Measurements from ENCODE around the gene LMBRD1. TPM values are rescaled to one million over a fixed set of nuclear protein-coding genes. Genes with fewer than 3 reads are reported as not detected.

The LMBRD1 gene
- polyA plus RNA-seq, 1 of the 3 experiments (the other 2 are of a cell fraction) = 6.5 TPM

DNA sequence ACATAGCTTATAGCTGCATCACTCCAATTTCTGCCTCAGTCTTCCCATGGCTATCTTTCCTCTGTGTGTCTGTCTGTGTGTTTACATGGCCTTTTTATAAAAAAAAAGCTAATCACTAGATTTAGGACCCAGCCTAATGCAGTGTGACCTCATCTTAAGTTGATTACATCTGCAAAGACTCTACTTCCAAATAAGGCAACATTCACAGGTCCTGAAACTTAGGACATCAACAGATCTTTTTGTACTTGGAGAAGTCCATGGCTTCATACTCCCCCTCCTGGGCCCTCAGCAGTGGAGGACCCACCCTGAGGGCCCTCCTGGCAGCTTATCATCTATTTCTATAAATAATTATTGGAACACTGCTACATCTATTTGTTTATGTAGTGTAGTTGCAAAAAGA lies 146.1 kb downstream of the LMBRD1 start:
- ChIA-PET POLR2A (no interaction called here), CTCF (no interaction called here)
- Histone ChIP-seq H4K20me1 (ENCODE audit: insufficient read depth) (no peaks in the 10 kb centered on the region), H3K4me3 (ENCODE audit: low read depth in 2 of 2, low read length in 1 of 2) (no peak overlapping the region), H3K79me2 (ENCODE audit: insufficient read depth) (no peaks in the 10 kb centered on the region), H3F3A (replicated peaks; ENCODE audit: insufficient read depth) (no peaks in the 10 kb centered on the region), H2AFZ (ENCODE audit: low read depth) (no peak overlapping the region), H3K4me1 (ENCODE audit: control insufficient read depth in 1 of 2, insufficient read depth in 2 of 2, low read depth in 1 of 2, low read length in 1 of 2) (no peaks in the 10 kb centered on the region), H3K4me2 (no peak overlapping the region), H3K9me3 (no peaks in the 10 kb centered on the region), H3K27ac (ENCODE audit: low read depth in 2 of 2, low read length in 1 of 2) (no peak overlapping the region), H3K27me3 (ENCODE audit: insufficient read depth) (no peaks in the 10 kb centered on the region), H3K9ac (no peak overlapping the region), H3K36me3 (replicated peaks in 1 of 2; ENCODE audit: control insufficient read depth in 1 of 2, insufficient read depth in 2 of 2, low read length in 1 of 2) (no peaks in the 10 kb centered on the region), H3K9me2 (no peaks in the 10 kb centered on the region)
- no peak for DNase-seq
- TF ChIP-seq FOSL2 (IDR thresholded peaks at IDR 0.05; ENCODE audit: borderline replicate concordance, low read depth) = no peak
- TF ChIP-seq, protein P1, sequence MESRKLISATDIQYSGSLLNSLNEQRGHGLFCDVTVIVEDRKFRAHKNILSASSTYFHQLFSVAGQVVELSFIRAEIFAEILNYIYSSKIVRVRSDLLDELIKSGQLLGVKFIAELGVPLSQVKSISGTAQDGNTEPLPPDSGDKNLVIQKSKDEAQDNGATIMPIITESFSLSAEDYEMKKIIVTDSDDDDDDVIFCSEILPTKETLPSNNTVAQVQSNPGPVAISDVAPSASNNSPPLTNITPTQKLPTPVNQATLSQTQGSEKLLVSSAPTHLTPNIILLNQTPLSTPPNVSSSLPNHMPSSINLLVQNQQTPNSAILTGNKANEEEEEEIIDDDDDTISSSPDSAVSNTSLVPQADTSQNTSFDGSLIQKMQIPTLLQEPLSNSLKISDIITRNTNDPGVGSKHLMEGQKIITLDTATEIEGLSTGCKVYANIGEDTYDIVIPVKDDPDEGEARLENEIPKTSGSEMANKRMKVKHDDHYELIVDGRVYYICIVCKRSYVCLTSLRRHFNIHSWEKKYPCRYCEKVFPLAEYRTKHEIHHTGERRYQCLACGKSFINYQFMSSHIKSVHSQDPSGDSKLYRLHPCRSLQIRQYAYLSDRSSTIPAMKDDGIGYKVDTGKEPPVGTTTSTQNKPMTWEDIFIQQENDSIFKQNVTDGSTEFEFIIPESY (IDR thresholded peaks at IDR 0.05; ENCODE audit: borderline replicate concordance, low read depth) = no peak
- TF ChIP-seq, protein P2, sequence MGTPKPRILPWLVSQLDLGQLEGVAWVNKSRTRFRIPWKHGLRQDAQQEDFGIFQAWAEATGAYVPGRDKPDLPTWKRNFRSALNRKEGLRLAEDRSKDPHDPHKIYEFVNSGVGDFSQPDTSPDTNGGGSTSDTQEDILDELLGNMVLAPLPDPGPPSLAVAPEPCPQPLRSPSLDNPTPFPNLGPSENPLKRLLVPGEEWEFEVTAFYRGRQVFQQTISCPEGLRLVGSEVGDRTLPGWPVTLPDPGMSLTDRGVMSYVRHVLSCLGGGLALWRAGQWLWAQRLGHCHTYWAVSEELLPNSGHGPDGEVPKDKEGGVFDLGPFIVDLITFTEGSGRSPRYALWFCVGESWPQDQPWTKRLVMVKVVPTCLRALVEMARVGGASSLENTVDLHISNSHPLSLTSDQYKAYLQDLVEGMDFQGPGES (IDR thresholded peaks at IDR 0.05; ENCODE audit: low read depth, low read length) = no peak
- no peak for TF ChIP-seq TEAD4 (IDR thresholded peaks at IDR 0.05; ENCODE audit: borderline replicate concordance, insufficient read depth)
- TF ChIP-seq MEF2A (IDR thresholded peaks at IDR 0.05; ENCODE audit: borderline replicate concordance, low read depth) = no peak
- no peak for TF ChIP-seq GABPA (IDR thresholded peaks at IDR 0.05; ENCODE audit: low read depth)
- TF ChIP-seq POLR2AphosphoS5 (IDR thresholded peaks at IDR 0.05; ENCODE audit: low read depth, low read length) = no peak

DNA sequence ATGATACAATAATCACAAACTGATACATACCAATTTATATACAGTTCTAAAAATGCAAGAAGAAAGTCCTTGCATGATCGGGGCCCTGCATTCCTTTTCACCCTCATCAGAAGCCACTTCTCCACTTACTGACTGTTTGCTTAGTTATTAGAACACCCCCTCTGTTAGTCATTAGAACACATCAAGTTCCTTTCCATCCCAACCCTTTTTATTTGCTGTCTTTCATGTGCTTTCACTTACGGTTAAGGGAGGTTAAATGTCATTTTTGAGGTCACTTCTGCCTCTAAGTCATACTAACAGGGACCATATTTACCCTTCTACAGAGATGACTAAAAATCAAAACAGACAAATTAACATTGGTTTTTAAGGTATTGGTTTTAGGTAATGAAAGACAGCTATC lies 149.1 kb downstream of the LMBRD1 start:
- H3K9ac ChIP-seq = no peak overlapping the region
- H2AFZ ChIP-seq (ENCODE audit: low read depth) = no peak overlapping the region
- ChIA-PET POLR2A (no interaction called here), CTCF (no interaction called here)
- H3K4me3 ChIP-seq (ENCODE audit: low read depth in 2 of 2, low read length in 1 of 2) = no peak overlapping the region
- H3K27me3 ChIP-seq (ENCODE audit: insufficient read depth) = no peaks in the 10 kb centered on the region
- no peak overlapping the region for H3K27ac ChIP-seq (ENCODE audit: low read depth in 2 of 2, low read length in 1 of 2)
- H3K4me1 ChIP-seq (ENCODE audit: control insufficient read depth in 1 of 2, insufficient read depth in 2 of 2, low read depth in 1 of 2, low read length in 1 of 2) = no peaks in the 10 kb centered on the region
- H3F3A ChIP-seq (replicated peaks; ENCODE audit: insufficient read depth) = no peaks in the 10 kb centered on the region
- no peaks in the 10 kb centered on the region for H3K9me3 ChIP-seq
- no peaks in the 10 kb centered on the region for H4K20me1 ChIP-seq (ENCODE audit: insufficient read depth)
- no peaks in the 10 kb centered on the region for H3K36me3 ChIP-seq (replicated peaks in 1 of 2; ENCODE audit: control insufficient read depth in 1 of 2, insufficient read depth in 2 of 2, low read length in 1 of 2)
- no peaks in the 10 kb centered on the region for H3K9me2 ChIP-seq
- DNase-seq = no peak
- no peak overlapping the region for H3K4me2 ChIP-seq
- H3K79me2 ChIP-seq (ENCODE audit: insufficient read depth) = no peaks in the 10 kb centered on the region
- 55% methylated on average over 2 of the region's 2 CpGs for WGBS (ENCODE audit: low lambda C conversion rate)
- TF ChIP-seq, protein P3, sequence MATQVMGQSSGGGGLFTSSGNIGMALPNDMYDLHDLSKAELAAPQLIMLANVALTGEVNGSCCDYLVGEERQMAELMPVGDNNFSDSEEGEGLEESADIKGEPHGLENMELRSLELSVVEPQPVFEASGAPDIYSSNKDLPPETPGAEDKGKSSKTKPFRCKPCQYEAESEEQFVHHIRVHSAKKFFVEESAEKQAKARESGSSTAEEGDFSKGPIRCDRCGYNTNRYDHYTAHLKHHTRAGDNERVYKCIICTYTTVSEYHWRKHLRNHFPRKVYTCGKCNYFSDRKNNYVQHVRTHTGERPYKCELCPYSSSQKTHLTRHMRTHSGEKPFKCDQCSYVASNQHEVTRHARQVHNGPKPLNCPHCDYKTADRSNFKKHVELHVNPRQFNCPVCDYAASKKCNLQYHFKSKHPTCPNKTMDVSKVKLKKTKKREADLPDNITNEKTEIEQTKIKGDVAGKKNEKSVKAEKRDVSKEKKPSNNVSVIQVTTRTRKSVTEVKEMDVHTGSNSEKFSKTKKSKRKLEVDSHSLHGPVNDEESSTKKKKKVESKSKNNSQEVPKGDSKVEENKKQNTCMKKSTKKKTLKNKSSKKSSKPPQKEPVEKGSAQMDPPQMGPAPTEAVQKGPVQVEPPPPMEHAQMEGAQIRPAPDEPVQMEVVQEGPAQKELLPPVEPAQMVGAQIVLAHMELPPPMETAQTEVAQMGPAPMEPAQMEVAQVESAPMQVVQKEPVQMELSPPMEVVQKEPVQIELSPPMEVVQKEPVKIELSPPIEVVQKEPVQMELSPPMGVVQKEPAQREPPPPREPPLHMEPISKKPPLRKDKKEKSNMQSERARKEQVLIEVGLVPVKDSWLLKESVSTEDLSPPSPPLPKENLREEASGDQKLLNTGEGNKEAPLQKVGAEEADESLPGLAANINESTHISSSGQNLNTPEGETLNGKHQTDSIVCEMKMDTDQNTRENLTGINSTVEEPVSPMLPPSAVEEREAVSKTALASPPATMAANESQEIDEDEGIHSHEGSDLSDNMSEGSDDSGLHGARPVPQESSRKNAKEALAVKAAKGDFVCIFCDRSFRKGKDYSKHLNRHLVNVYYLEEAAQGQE (IDR thresholded peaks at IDR 0.05; ENCODE audit: low read depth, low read length) = no peak
- TF ChIP-seq RFX5 (IDR thresholded peaks at IDR 0.05; ENCODE audit: low read length) (no peak), CHD2 (IDR thresholded peaks at IDR 0.05; ENCODE audit: low read length, partially characterized antibody) (no peak), RXRA (IDR thresholded peaks at IDR 0.05; ENCODE audit: borderline replicate concordance, low read depth) (no peak), EP300 (IDR thresholded peaks at IDR 0.05; ENCODE audit: borderline replicate concordance in 1 of 2, low read depth in 1 of 2, low read length in 1 of 2) (no peak), JUND (IDR thresholded peaks at IDR 0.05) (no peak), SIN3A (IDR thresholded peaks at IDR 0.05; ENCODE audit: borderline replicate concordance, low read depth, low read length) (no peak), FOXM1 (IDR thresholded peaks at IDR 0.05; ENCODE audit: low read depth) (no peak), YY1 (IDR thresholded peaks at IDR 0.05; ENCODE audit: low read depth) (no peak), GATA2 (CRISPR knock-in tag; IDR thresholded peaks at IDR 0.05) (no peak), MXI1 (IDR thresholded peaks at IDR 0.05; ENCODE audit: low read depth, low read length) (no peak), GABPA (IDR thresholded peaks at IDR 0.05; ENCODE audit: low read depth) (no peak)
- TF ChIP-seq, protein P4, sequence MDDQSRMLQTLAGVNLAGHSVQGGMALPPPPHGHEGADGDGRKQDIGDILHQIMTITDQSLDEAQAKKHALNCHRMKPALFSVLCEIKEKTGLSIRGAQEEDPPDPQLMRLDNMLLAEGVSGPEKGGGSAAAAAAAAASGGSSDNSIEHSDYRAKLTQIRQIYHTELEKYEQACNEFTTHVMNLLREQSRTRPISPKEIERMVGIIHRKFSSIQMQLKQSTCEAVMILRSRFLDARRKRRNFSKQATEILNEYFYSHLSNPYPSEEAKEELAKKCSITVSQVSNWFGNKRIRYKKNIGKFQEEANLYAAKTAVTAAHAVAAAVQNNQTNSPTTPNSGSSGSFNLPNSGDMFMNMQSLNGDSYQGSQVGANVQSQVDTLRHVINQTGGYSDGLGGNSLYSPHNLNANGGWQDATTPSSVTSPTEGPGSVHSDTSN (IDR thresholded peaks at IDR 0.05) = no peak
- TF ChIP-seq, protein P1 (IDR thresholded peaks at IDR 0.05; ENCODE audit: borderline replicate concordance, low read depth) = no peak
